Epithelial cell of proximal tubule (primary cell): ENCODE results near the gene PKHD1. TPM values are rescaled to one million over a fixed set of nuclear protein-coding genes. Genes with fewer than 3 reads are reported as not detected.

Experiments
- DNase-seq: peaks from one replicate; pipeline ENCODE4 v3.0.0-alpha.2; 2011; ENCODE audit warnings: low read depth
- H3K4me3 ChIP-seq: 2 replicates; pipeline ENCODE4 v1.5.1; 2011; ENCODE audit warnings: low read depth, mild to moderate bottlenecking, low read length
- total RNA-seq: library from RNA; depleted of rRNA; stranded (reverse); fragments of >200 nt; gene quantifications from 2 replicates; pipeline ENCODE4 v1.2.3, GENCODE V29; 2015
- TF ChIP-seq, protein P1 (sequence below): conservative IDR thresholded peaks from 2 replicates; pipeline ENCODE4 v1.5.1; 2012; ENCODE audit warnings: low read depth, mild to moderate bottlenecking, low read length

Gene PKHD1
- total RNA-seq, 1 donor from 2014 or later = 1.7 TPM

- TF ChIP-seq, protein P1, sequence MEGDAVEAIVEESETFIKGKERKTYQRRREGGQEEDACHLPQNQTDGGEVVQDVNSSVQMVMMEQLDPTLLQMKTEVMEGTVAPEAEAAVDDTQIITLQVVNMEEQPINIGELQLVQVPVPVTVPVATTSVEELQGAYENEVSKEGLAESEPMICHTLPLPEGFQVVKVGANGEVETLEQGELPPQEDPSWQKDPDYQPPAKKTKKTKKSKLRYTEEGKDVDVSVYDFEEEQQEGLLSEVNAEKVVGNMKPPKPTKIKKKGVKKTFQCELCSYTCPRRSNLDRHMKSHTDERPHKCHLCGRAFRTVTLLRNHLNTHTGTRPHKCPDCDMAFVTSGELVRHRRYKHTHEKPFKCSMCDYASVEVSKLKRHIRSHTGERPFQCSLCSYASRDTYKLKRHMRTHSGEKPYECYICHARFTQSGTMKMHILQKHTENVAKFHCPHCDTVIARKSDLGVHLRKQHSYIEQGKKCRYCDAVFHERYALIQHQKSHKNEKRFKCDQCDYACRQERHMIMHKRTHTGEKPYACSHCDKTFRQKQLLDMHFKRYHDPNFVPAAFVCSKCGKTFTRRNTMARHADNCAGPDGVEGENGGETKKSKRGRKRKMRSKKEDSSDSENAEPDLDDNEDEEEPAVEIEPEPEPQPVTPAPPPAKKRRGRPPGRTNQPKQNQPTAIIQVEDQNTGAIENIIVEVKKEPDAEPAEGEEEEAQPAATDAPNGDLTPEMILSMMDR = peak; percentile 91
- DNase-seq = no peak
Measured at GRCh38 chr6:52063584-52064344, 23.6 kb downstream of the PKHD1 start.

DNA sequence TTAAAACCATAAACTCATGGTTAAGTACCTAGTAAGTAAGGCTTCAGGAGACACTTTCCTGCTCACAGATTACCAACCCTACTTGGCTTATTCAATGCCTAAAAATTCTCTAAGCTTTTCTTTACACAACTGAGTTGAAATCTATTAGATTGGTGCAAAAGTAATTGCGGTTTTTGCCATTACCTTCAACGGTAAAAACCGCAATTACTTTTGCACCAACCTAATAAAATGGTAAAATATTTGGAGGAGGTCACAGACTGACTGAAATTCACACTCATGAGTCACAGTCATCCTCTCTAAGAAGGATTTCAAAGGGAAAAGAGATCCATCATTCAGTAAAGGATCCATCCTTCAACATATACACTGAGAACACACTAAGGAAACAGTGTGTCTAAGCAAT lies 25.9 kb downstream of the PKHD1 start:
- H3K4me3 ChIP-seq = no peak overlapping the region
- TF ChIP-seq, protein P1 = no peak
- DNase-seq = no peak

More at GRCh38 chr6:52063584-52064344, 23.6 kb downstream of the PKHD1 start:
- H3K4me3 ChIP-seq = peak overlapping the region; percentile 24

DNA sequence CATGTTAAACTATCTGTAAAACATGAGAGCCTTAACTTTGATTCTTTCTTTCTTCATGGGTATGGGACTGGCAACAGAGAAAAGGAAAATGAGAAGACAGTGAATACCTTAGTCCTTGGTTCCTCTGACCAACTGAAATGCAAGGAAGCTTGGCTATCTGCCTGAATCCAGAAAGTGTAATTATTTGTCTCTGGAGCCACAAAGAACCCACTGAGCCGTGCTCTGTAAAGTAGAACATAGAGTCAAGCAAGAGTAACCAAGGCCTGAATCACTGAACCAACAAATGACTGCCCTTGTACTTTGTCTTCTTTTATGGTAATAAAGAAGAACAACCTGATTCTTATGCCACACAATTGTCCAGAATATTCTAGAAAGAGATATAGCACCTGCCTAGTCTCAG lies 27.6 kb downstream of the PKHD1 start:
- DNase-seq = no peak
- H3K4me3 ChIP-seq = no peak overlapping the region
- TF ChIP-seq, protein P1 = no peak

DNA sequence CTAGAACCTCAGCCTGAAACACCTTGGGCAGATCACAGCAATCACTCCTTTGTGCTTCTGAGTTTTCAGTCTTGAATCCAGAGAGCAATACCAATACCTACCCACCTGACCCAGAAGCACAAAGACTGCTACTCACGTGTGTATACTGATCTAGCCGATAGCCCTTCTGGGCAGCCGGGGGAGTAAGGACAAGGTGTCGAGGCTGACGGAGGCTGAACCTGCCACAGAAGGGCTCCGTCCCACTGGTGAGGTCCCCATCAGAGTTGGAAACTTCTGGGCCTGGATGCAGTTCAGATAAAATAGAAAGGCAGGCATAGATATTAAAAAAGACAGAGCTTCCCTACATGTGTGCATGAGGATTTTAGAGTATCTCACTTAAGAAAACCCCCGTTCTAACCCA lies 32.0 kb downstream of the PKHD1 start:
- H3K4me3 ChIP-seq = no peak overlapping the region
- TF ChIP-seq, protein P1 = no peak
- no peak for DNase-seq

DNA sequence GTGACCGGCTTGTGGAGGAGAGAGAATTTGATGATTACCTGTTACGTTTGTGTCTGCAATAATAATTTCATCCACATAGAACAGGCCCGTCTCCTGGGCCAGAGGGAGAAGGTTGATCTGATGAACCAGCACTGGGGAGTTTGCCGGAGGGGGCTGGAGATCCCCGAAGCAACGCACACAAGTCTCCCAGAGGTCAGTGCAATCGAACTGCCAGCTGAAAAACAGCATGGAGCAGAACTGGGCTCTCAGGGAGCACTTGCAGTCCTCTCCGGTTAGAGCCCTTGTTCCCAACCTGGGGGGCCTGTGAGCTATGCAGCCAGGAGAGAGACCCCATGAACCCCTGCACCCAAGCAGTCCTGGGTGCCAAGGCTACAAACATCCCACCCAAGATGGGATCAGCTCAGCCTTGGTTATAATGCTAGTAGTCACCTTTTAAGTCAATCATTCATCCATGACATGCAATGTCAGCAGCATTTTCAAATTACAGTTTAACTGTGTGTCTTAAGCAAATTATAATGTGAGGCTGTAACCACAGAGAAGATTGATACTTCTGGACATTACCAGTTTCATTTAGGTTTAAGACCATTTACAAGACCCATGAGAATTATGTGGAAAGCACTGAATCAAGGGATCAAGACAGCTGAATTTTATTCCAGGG lies 34.2 kb downstream of the PKHD1 start:
- TF ChIP-seq, protein P1 = no peak
- DNase-seq = no peak
- no peak overlapping the region for H3K4me3 ChIP-seq

DNA sequence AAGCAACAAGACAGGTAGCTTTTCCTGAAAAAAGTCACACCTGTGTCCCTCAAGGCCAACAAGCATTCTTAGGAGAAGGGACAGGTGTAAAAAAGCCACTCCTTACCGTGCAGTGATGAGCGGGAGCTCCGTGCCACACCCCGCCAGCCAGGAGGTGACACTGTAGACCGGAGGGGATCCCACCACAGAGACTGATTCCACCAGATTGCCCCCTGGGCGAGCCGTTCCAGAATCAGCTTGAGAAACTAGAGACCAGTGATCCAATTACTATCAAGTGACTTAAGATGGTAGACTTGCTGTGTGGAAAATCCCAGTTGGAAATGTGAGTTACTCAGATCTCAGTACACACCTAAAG lies 37.4 kb downstream of the PKHD1 start:
- no peak for DNase-seq
- no peak overlapping the region for H3K4me3 ChIP-seq
- TF ChIP-seq, protein P1 = no peak
